ENCODE measurements around the gene TXNL1. TPM values are rescaled to one million over a fixed set of nuclear protein-coding genes. Genes with fewer than 3 reads are reported as not detected.

The TXNL1 gene
- total RNA-seq, 5 donors from 2014 or later (not counting 1 experiment from before 2014, with no cell fraction given), result 33.6 to 40.2 (median 35.7) TPM

GRCh38 chr18:56627991-56628390, 10.4 kb downstream of the TXNL1 start:
- ChIA-PET CTCF (interaction anchor here in 1 of 2 donors (0.5 kb wide), 1 partner anchor 1951 kb away, joined by 3 read pairs; no protein-coding TSS in a partner anchor), POLR2A (no interaction called here)
- no CpG with 5 or more reads among the region's 2 CpGs for WGBS (ENCODE audit: insufficient coverage)

DNA sequence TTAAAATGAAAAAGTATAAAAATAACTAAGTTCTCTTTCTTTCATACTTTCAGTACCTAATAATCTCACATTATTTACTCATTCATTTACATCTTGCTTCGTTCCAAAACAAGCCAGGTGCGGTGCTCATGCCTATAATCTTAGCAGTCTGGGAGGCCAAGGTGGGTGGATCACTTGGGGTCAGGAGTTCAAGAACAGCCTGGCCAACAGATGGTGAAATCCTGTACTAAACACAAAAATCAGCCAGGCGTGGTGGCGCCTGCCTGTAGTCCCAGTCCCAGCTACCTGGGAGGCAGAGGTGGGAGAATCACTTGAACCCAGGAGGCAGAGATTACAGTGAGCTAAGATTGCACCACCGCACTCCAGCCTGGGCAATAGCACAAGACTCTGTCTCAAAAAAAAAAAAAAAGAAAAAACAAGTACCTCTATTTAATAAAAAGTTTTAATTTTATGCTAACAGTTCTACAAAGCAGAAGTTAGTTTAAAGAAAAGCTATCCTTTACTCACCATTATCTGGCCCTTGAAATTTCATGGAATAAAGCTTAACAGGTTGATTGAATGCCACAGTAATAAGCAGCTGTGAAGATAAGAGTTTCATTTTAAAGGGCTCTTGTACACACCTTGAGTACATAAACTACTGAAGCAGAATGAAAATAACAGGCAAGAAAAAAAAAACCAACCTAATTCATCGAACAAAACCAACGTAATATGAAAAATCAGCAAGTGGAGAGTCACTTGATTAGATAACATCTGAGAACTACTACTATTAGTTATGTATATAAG, 22.5 kb downstream of the TXNL1 start:
- peaks cover 0 to 57% of the 10 kb centered on the region in 2 donors for H3K36me3 ChIP-seq (ENCODE audit: control insufficient read depth in 2 of 2, extremely low read depth in 1 of 2, insufficient read depth in 1 of 2, low read length in 1 of 2)
- Mint-ChIP-seq H3K27ac (no peak overlapping the region), H3K4me1 (peaks cover 0 to 9% (median 2%) of the 10 kb centered on the region in 3 donors), H3K27me3 (no peaks in the 10 kb centered on the region), H3K9me3 (no peaks in the 10 kb centered on the region), H3K4me3 (no peak overlapping the region), H3K36me3 (peaks cover 54% of the 10 kb centered on the region)
- POLR2A ChIA-PET, result interaction anchor here (0.6 to 0.7 kb wide), 4 partner anchors 13 to 208 kb away, joined by 3 to 9 read pairs (median 6); no protein-coding TSS in a partner anchor
- H3K27ac ChIP-seq (ENCODE audit: low read length), result no peak overlapping the region
- H3K9me3 ChIP-seq, result no peaks in the 10 kb centered on the region
- H3K4me1 ChIP-seq (ENCODE audit: control insufficient read depth in 1 of 2, extremely low read depth in 1 of 2, insufficient read depth in 2 of 2, low read length in 2 of 2), result no peaks in the 10 kb centered on the region
- DNase-seq, result no peak
- CTCF ChIA-PET, result interaction anchor here (0.6 to 1.1 kb wide), 4 partner anchors 11 to 85 kb away, joined by 3 to 6 read pairs (median 4); no protein-coding TSS in a partner anchor
- no CpG with 5 or more reads among the region's 7 CpGs for WGBS (ENCODE audit: insufficient coverage)
- no peaks in the 10 kb centered on the region for H3K27me3 ChIP-seq (replicated peaks in 1 of 2; ENCODE audit: control insufficient read depth in 2 of 2, extremely low read depth in 1 of 2, insufficient read depth in 2 of 2, low read length in 1 of 2)
- ATAC-seq (replicated peaks in 1 of 4), result no peak
- H3K4me3 ChIP-seq (ENCODE audit: control insufficient read depth in 1 of 2, extremely low read depth in 1 of 2, low read length in 1 of 2), result no peak overlapping the region

More at GRCh38 chr18:56627991-56628390, 10.4 kb downstream of the TXNL1 start:
- no peaks in the 10 kb centered on the region for H3K27me3 ChIP-seq (replicated peaks in 1 of 2; ENCODE audit: control insufficient read depth in 2 of 2, extremely low read depth in 1 of 2, insufficient read depth in 2 of 2, low read length in 1 of 2)
- H3K4me1 ChIP-seq (ENCODE audit: control insufficient read depth in 1 of 2, extremely low read depth in 1 of 2, insufficient read depth in 2 of 2, low read length in 2 of 2), result no peaks in the 10 kb centered on the region
- H3K4me3 Mint-ChIP-seq, result no peak overlapping the region
- ATAC-seq (replicated peaks in 1 of 4) (no peak), DNase-seq (no peak)
- H3K36me3 ChIP-seq (ENCODE audit: control insufficient read depth in 2 of 2, extremely low read depth in 1 of 2, insufficient read depth in 1 of 2, low read length in 1 of 2), result peaks cover 0 to 7% of the 10 kb centered on the region in 2 donors
- H3K9me3 Mint-ChIP-seq, result no peaks in the 10 kb centered on the region
- H3K36me3 Mint-ChIP-seq, result peaks cover 20% of the 10 kb centered on the region
- H3K4me3 ChIP-seq (ENCODE audit: control insufficient read depth in 1 of 2, extremely low read depth in 1 of 2, low read length in 1 of 2), result no peak overlapping the region
- no peaks in the 10 kb centered on the region for H3K9me3 ChIP-seq
- no peak overlapping the region for H3K27ac ChIP-seq (ENCODE audit: low read length)
- H3K27me3 Mint-ChIP-seq, result no peaks in the 10 kb centered on the region
- peaks cover 64 to 76% (median 70%) of the 10 kb centered on the region in 3 donors for H3K4me1 Mint-ChIP-seq
- no peak overlapping the region for H3K27ac Mint-ChIP-seq

DNA sequence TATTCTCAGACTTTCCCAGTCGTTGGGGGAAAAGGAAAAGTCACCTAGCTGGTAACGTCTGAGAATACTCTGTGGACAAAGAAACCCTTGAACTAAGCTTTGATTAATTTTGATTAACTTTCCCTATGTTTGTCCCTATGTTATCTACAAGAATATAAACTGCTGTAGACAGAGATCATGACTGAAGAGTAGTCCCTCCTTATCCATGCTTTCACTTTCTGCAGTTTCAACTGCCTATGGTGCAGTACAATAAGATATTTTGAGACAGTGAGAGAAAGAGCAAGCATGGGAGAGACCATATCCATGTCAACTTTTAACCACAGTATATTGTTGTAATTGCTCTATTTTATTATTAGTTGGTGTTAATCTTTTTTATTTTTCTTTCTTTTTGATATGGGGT, 31.8 kb downstream of the TXNL1 start:
- H3K27ac Mint-ChIP-seq, result no peak overlapping the region
- DNase-seq (no peak), ATAC-seq (replicated peaks in 1 of 4) (no peak)
- H3K9me3 Mint-ChIP-seq, result no peaks in the 10 kb centered on the region
- no peaks in the 10 kb centered on the region for H3K27me3 Mint-ChIP-seq
- H3K36me3 Mint-ChIP-seq, result peaks cover 46% of the 10 kb centered on the region
- no peak overlapping the region for H3K4me3 Mint-ChIP-seq
- H3K27me3 ChIP-seq (replicated peaks in 1 of 2; ENCODE audit: control insufficient read depth in 2 of 2, extremely low read depth in 1 of 2, insufficient read depth in 2 of 2, low read length in 1 of 2), result no peaks in the 10 kb centered on the region
- peaks cover 5 to 48% of the 10 kb centered on the region in 2 donors for H3K36me3 ChIP-seq (ENCODE audit: control insufficient read depth in 2 of 2, extremely low read depth in 1 of 2, insufficient read depth in 1 of 2, low read length in 1 of 2)
- no peaks in the 10 kb centered on the region for H3K4me1 ChIP-seq (ENCODE audit: control insufficient read depth in 1 of 2, extremely low read depth in 1 of 2, insufficient read depth in 2 of 2, low read length in 2 of 2)
- ChIA-PET CTCF (interaction anchor here in 1 of 2 donors (0.6 kb wide), 1 partner anchor 379 kb away, joined by 3 read pairs; no protein-coding TSS in a partner anchor), POLR2A (interaction anchor here in 1 of 2 donors (0.5 to 0.6 kb wide), 2 partner anchors 19 to 920 kb away, joined by 3 read pairs; no protein-coding TSS in a partner anchor)
- no CpG with 5 or more reads among the region's 2 CpGs for WGBS (ENCODE audit: insufficient coverage)
- H3K27ac ChIP-seq (ENCODE audit: low read length), result no peak overlapping the region
- H3K4me1 Mint-ChIP-seq, result no peaks in the 10 kb centered on the region
- no peaks in the 10 kb centered on the region for H3K9me3 ChIP-seq
- no peak overlapping the region for H3K4me3 ChIP-seq (ENCODE audit: control insufficient read depth in 1 of 2, extremely low read depth in 1 of 2, low read length in 1 of 2)

GRCh38 chr18:56598422-56598821, 40.0 kb downstream of the TXNL1 start:
- POLR2A ChIA-PET, result no interaction called here
- H3K27ac Mint-ChIP-seq, result no peak overlapping the region
- WGBS (ENCODE audit: insufficient coverage), result 80% methylated on average over 1 of the region's 4 CpGs

GRCh38 chr18:56593906-56594305, 44.5 kb downstream of the TXNL1 start:
- no peak for ATAC-seq (replicated peaks in 1 of 4)
- Mint-ChIP-seq H3K27me3 (no peaks in the 10 kb centered on the region), H3K9me3 (no peaks in the 10 kb centered on the region), H3K27ac (no peak overlapping the region), H3K36me3 (no peaks in the 10 kb centered on the region), H3K4me3 (no peak overlapping the region), H3K4me1 (no peaks in the 10 kb centered on the region)
- ChIA-PET CTCF (no interaction called here), POLR2A (no interaction called here)
- H3K9me3 ChIP-seq, result no peaks in the 10 kb centered on the region
- no peak overlapping the region for H3K4me3 ChIP-seq (ENCODE audit: control insufficient read depth in 1 of 2, extremely low read depth in 1 of 2, low read length in 1 of 2)
- no CpG with 5 or more reads among the region's 4 CpGs for WGBS (ENCODE audit: insufficient coverage)
- no peaks in the 10 kb centered on the region for H3K36me3 ChIP-seq (ENCODE audit: control insufficient read depth in 2 of 2, extremely low read depth in 1 of 2, insufficient read depth in 1 of 2, low read length in 1 of 2)
- no peaks in the 10 kb centered on the region for H3K4me1 ChIP-seq (ENCODE audit: control insufficient read depth in 1 of 2, extremely low read depth in 1 of 2, insufficient read depth in 2 of 2, low read length in 2 of 2)
- no peaks in the 10 kb centered on the region for H3K27me3 ChIP-seq (replicated peaks in 1 of 2; ENCODE audit: control insufficient read depth in 2 of 2, extremely low read depth in 1 of 2, insufficient read depth in 2 of 2, low read length in 1 of 2)
- no peak overlapping the region for H3K27ac ChIP-seq (ENCODE audit: low read length)
- no peak for DNase-seq

More at GRCh38 chr18:56598422-56598821, 40.0 kb downstream of the TXNL1 start:
- Mint-ChIP-seq H3K9me3 (no peaks in the 10 kb centered on the region), H3K27me3 (no peaks in the 10 kb centered on the region), H3K36me3 (peaks cover 5% of the 10 kb centered on the region), H3K4me1 (no peaks in the 10 kb centered on the region), H3K4me3 (no peak overlapping the region)
- Histone ChIP-seq H3K36me3 (ENCODE audit: control insufficient read depth in 2 of 2, extremely low read depth in 1 of 2, insufficient read depth in 1 of 2, low read length in 1 of 2) (no peaks in the 10 kb centered on the region), H3K27ac (ENCODE audit: low read length) (no peak overlapping the region), H3K4me3 (ENCODE audit: control insufficient read depth in 1 of 2, extremely low read depth in 1 of 2, low read length in 1 of 2) (no peak overlapping the region), H3K27me3 (replicated peaks in 1 of 2; ENCODE audit: control insufficient read depth in 2 of 2, extremely low read depth in 1 of 2, insufficient read depth in 2 of 2, low read length in 1 of 2) (no peaks in the 10 kb centered on the region), H3K9me3 (no peaks in the 10 kb centered on the region), H3K4me1 (ENCODE audit: control insufficient read depth in 1 of 2, extremely low read depth in 1 of 2, insufficient read depth in 2 of 2, low read length in 2 of 2) (no peaks in the 10 kb centered on the region)
- CTCF ChIA-PET, result no interaction called here
- DNase-seq (no peak), ATAC-seq (replicated peaks in 1 of 4) (no peak)

- WGBS (ENCODE audit: insufficient coverage), result no CpG with 5 or more reads among the region's 3 CpGs
- H3K9me3 Mint-ChIP-seq, result peaks cover 0 to 4% (median 2%) of the 10 kb centered on the region in 3 donors
- no peaks in the 10 kb centered on the region for H3K4me1 Mint-ChIP-seq
Measured at GRCh38 chr18:56580026-56580425, 58.4 kb downstream of the TXNL1 start.

More at GRCh38 chr18:56580026-56580425, 58.4 kb downstream of the TXNL1 start:
- H3K27me3 Mint-ChIP-seq, result peaks cover 4 to 29% of the 10 kb centered on the region in 2 donors
- Histone ChIP-seq H3K27me3 (replicated peaks in 1 of 2; ENCODE audit: control insufficient read depth in 2 of 2, extremely low read depth in 1 of 2, insufficient read depth in 2 of 2, low read length in 1 of 2) (peaks cover 0 to 7% of the 10 kb centered on the region in 2 experiments), H3K9me3 (no peaks in the 10 kb centered on the region), H3K4me3 (ENCODE audit: control insufficient read depth in 1 of 2, extremely low read depth in 1 of 2, low read length in 1 of 2) (no peak overlapping the region), H3K4me1 (ENCODE audit: control insufficient read depth in 1 of 2, extremely low read depth in 1 of 2, insufficient read depth in 2 of 2, low read length in 2 of 2) (no peaks in the 10 kb centered on the region), H3K36me3 (ENCODE audit: control insufficient read depth in 2 of 2, extremely low read depth in 1 of 2, insufficient read depth in 1 of 2, low read length in 1 of 2) (no peaks in the 10 kb centered on the region), H3K27ac (ENCODE audit: low read length) (no peak overlapping the region)
- ChIA-PET POLR2A (no interaction called here), CTCF (no interaction called here)
- no peaks in the 10 kb centered on the region for H3K36me3 Mint-ChIP-seq
- H3K4me3 Mint-ChIP-seq, result no peak overlapping the region
- H3K27ac Mint-ChIP-seq, result no peak overlapping the region
- ATAC-seq (replicated peaks in 1 of 4) (no peak), DNase-seq (no peak)
